A673 (cell line): ENCODE results near the gene LYZ.

Source experiments
- CTCF ChIP-seq: fragments of 300-800, 200-600 bp; sonication (generic); conservative IDR thresholded peaks from 2 replicates; pipeline ENCODE4 v1.5.1; 2017; ENCODE audit warnings: low read depth, mild to moderate bottlenecking, antibody characterized with exemption, low read length, moderate library complexity, mixed read lengths
- EZH2 ChIP-seq: fragments of 200-600 bp; sonication (generic); IDR thresholded peaks from 2 replicates; pipeline ENCODE4 v1.6.1; 2017; ENCODE audit warnings: borderline replicate concordance, low read depth, mild to moderate bottlenecking, mixed read lengths, antibody characterized with exemption, low read length; ENCODE audit not compliant: poor library complexity, severe bottlenecking

- TF ChIP-seq CTCF (no peak), EZH2 (no peak)
Observed at GRCh38 chr12:69348162-69348938, at the start of gene LYZ.
